ENCODE data around the gene GNAI1.

DNA sequence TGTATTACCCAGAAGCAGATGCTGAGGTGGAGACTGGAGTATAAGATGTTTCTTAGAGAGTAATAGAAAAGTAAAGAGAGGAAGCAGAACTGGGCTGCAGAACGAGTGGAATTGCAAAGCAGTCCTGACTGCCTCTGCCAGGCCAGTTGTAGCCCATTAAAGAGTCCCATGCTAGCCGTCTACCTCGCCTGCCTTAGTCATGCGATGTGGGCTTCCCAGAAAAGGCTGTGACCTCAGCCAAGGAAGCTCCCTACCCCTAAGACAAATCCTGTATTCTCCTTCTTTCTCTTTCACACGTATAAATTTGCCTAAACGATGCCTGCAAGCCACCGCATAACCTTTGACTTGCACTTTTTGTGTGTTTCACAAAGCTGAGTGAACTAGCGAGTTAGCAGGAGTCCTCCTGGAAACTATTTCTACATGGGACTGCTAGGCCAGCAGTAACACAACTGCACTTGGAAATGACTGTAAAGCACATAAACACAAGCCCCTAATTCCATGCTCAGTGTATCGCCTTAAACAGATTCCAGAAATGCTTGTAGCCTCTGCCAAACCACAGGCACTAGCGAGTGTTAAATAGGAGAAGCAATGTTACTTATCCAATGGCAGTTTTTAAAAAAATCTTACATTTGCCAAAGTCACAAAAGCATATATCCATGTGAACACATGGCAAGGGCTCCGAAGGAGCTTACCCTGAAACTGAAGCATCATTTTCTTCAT, 47.4 kb upstream of the GNAI1 start:
- TF ChIP-seq CTCF (conservative IDR thresholded peaks at IDR 0.05; ENCODE audit: low read depth, low read length), result no peak
- no peak for TF ChIP-seq EZH2 (IDR thresholded peaks at IDR 0.05; ENCODE audit: borderline replicate concordance, low read depth, low read length, poor library complexity, severe bottlenecking)

All from A673 (cell line).